H9 (cell line): ENCODE measurements around the gene GP1BB. TPM values are rescaled to one million over a fixed set of nuclear protein-coding genes. Genes with fewer than 3 reads are reported as not detected.

ENCODE experiments used
- DNase-seq: peaks from one replicate; pipeline ENCODE4 v3.0.0-alpha.2; 2017
- H2AFZ ChIP-seq: one replicate; pipeline ENCODE4 v1.6.1; 2013; ENCODE audit warnings: mild to moderate bottlenecking, low read length, control low read depth, moderate library complexity
- H2AK5ac ChIP-seq: 2 replicates; pipeline ENCODE4 v1.6.1; 2013; ENCODE audit warnings: low read length, control low read depth, mixed read lengths; ENCODE audit not compliant: insufficient read length
- H2BK120ac ChIP-seq: one replicate; pipeline ENCODE4 v1.6.1; 2013; ENCODE audit warnings: low read depth, mild to moderate bottlenecking, low read length, control low read depth, inconsistent platforms; ENCODE audit not compliant: poor library complexity, severe bottlenecking
- H2BK12ac ChIP-seq: 2 replicates; pipeline ENCODE4 v1.6.1; 2013; ENCODE audit warnings: low read length, control low read depth, mixed read lengths, low read depth; ENCODE audit not compliant: insufficient read length
- H2BK15ac ChIP-seq: 2 replicates; pipeline ENCODE4 v1.6.1; 2013; ENCODE audit warnings: low read depth, low read length, control low read depth
- H2BK20ac ChIP-seq: one replicate; pipeline ENCODE4 v1.6.1; 2013; ENCODE audit warnings: low read depth, mild to moderate bottlenecking, low read length, control low read depth, inconsistent platforms; ENCODE audit not compliant: poor library complexity, severe bottlenecking
- H2BK5ac ChIP-seq: 2 replicates; pipeline ENCODE4 v1.6.1; 2013; ENCODE audit warnings: low read length, control low read depth, mixed read lengths; ENCODE audit not compliant: insufficient read length
- H3K14ac ChIP-seq: 2 replicates; pipeline ENCODE4 v1.6.1; 2013; ENCODE audit warnings: low read length, control low read depth; ENCODE audit not compliant: insufficient read depth
- H3K18ac ChIP-seq: 2 replicates; pipeline ENCODE4 v1.6.1; 2013; ENCODE audit warnings: low read depth, mild to moderate bottlenecking, mixed read lengths, low read length, control low read depth; ENCODE audit not compliant: insufficient read length
- H3K23ac ChIP-seq: 2 replicates; pipeline ENCODE4 v1.6.1; 2013; ENCODE audit warnings: low read length, control low read depth, mixed read lengths, low read depth; ENCODE audit not compliant: insufficient read length
- H3K23me2 ChIP-seq: 2 replicates; pipeline ENCODE4 v1.6.1; 2013; ENCODE audit warnings: low read depth, mild to moderate bottlenecking, mixed read lengths, low read length, control low read depth; ENCODE audit not compliant: insufficient read length, poor library complexity, severe bottlenecking
- H3K27ac ChIP-seq: 2 replicates; pipeline ENCODE4 v1.5.1; 2013; ENCODE audit warnings: low read length, control low read depth, mixed read lengths, low read depth; ENCODE audit not compliant: insufficient read length
- H3K27me3 ChIP-seq: 2 replicates; pipeline ENCODE4 v1.6.1; 2013; ENCODE audit warnings: low read length, control low read depth, inconsistent platforms; ENCODE audit not compliant: insufficient read depth
- H3K4ac ChIP-seq: 2 replicates; pipeline ENCODE4 v1.6.1; 2013; ENCODE audit warnings: low read depth, mild to moderate bottlenecking, control low read depth, inconsistent platforms, low read length, moderate library complexity
- H3K4me1 ChIP-seq: 2 replicates; pipeline ENCODE4 v1.6.1; 2013; ENCODE audit warnings: low read length, control low read depth, inconsistent platforms; ENCODE audit not compliant: insufficient read depth
- H3K4me2 ChIP-seq: 2 replicates; pipeline ENCODE4 v1.6.1; 2013; ENCODE audit warnings: low read length, control low read depth, mixed read lengths; ENCODE audit not compliant: insufficient read length, insufficient read depth
- H3K56ac ChIP-seq: 2 replicates; pipeline ENCODE4 v1.6.1; 2013; ENCODE audit warnings: low read depth, mild to moderate bottlenecking, mixed read lengths, low read length, control low read depth; ENCODE audit not compliant: insufficient read length
- H3K79me1 ChIP-seq: 2 replicates; pipeline ENCODE4 v1.6.1; 2013; ENCODE audit warnings: low read depth, mild to moderate bottlenecking, moderate library complexity, low read length, control low read depth, inconsistent platforms; ENCODE audit not compliant: insufficient read depth, poor library complexity, severe bottlenecking
- H3K79me2 ChIP-seq: 2 replicates; pipeline ENCODE4 v1.6.1; 2013; ENCODE audit warnings: low read length, control low read depth, inconsistent platforms; ENCODE audit not compliant: insufficient read depth
- H3K9ac ChIP-seq: 2 replicates; pipeline ENCODE4 v1.6.1; 2013; ENCODE audit warnings: low read length, control low read depth, mixed read lengths; ENCODE audit not compliant: insufficient read length; ENCODE audit errors: extremely low read depth
- H3K9me3 ChIP-seq: one replicate; pipeline ENCODE4 v1.6.1; 2013; ENCODE audit warnings: low read depth, low read length, inconsistent platforms; ENCODE audit not compliant: control insufficient read depth
- H3T11ph ChIP-seq: one replicate; pipeline ENCODE4 v1.6.1; 2013; ENCODE audit warnings: mild to moderate bottlenecking, low read length, control low read depth, inconsistent platforms
- H4K20me1 ChIP-seq: one replicate; pipeline ENCODE4 v1.6.1; 2013; ENCODE audit not compliant: control insufficient read depth, insufficient read length, insufficient read depth
- H4K5ac ChIP-seq: 2 replicates; pipeline ENCODE4 v1.6.1; 2013; ENCODE audit warnings: low read depth, mild to moderate bottlenecking, mixed read lengths, low read length, control low read depth; ENCODE audit not compliant: insufficient read length
- H4K8ac ChIP-seq: replicated peaks from 2 replicates; pipeline ENCODE4 v1.6.1; 2013; ENCODE audit warnings: low read length, control low read depth, mixed read lengths, low read depth; ENCODE audit not compliant: insufficient read length
- H4K91ac ChIP-seq: 2 replicates; pipeline ENCODE4 v1.6.1; 2013; ENCODE audit warnings: low read depth, mild to moderate bottlenecking, moderate library complexity, mixed read lengths, low read length, control low read depth; ENCODE audit not compliant: insufficient read length
- H3K27ac Mint-ChIP-seq, 3 experiments: 2 replicates in 2 of 3; 3 replicates in 1 of 3; pipeline ENCODE4 v1.8.0; 2020 to 2021; ENCODE audit warnings: mixed read lengths in 3 of 3, mild to moderate bottlenecking in 1 of 3, moderate library complexity in 1 of 3
- H3K27me3 Mint-ChIP-seq: 2 replicates; pipeline ENCODE4 v1.8.0; 2021; ENCODE audit warnings: low read depth, mild to moderate bottlenecking, moderate library complexity, mixed read lengths
- H3K36me3 Mint-ChIP-seq, 3 experiments: 2 replicates in 2 of 3; 3 replicates in 1 of 3; pipeline ENCODE4 v1.8.0; 2020 to 2021; ENCODE audit warnings: low read depth in 3 of 3, mixed read lengths in 3 of 3; ENCODE audit not compliant: insufficient read depth in 1 of 3
- H3K4me1 Mint-ChIP-seq, 2 experiments: 2 replicates each; pipeline ENCODE4 v1.8.0; 2020; ENCODE audit warnings: mixed read lengths in 2 of 2
- H3K4me3 Mint-ChIP-seq, 2 experiments: 2 replicates in 1 of 2; 3 replicates in 1 of 2; pipeline ENCODE4 v1.8.0; 2020 to 2021; ENCODE audit warnings: mild to moderate bottlenecking in 2 of 2, mixed read lengths in 2 of 2, moderate library complexity in 1 of 2
- H3K9me3 Mint-ChIP-seq, 2 experiments: 2 replicates in 1 of 2; 3 replicates in 1 of 2; pipeline ENCODE4 v1.8.0; 2020; ENCODE audit warnings: mild to moderate bottlenecking in 2 of 2, mixed read lengths in 2 of 2, moderate library complexity in 1 of 2
- CTCF ChIP-seq: fragments of 200-600 bp; sonication (generic); conservative IDR thresholded peaks from 3 replicates; pipeline ENCODE4 v1.8.0; 2021; ENCODE audit warnings: antibody characterized with exemption, mild to moderate bottlenecking
- WGBS: extraction: QIAGEN DNeasy Blood & Tissue Kit; methylation state at CpG from one replicate; pipeline ENCODE4 v1.1.7; 2013; ENCODE audit warnings: missing lambda C conversion rate, low lambda C conversion rate, mixed read lengths; ENCODE audit not compliant: insufficient read length; ENCODE audit errors: extremely low coverage; 5-methylcytosine and 5-hydroxymethylcytosine counted together
- total RNA-seq: library from RNA; stranded (reverse); gene quantifications from 2 replicates; pipeline ENCODE4 v1.2.1, GENCODE V29; 2021

The GP1BB gene
- total RNA-seq, 1 experiment from 2014 or later: 3.4 TPM

- peaks cover 37% of the 10 kb centered on the region; the same call in 1 of the 2 replicates for H3K27me3 ChIP-seq
Measured at GRCh38 chr22:19717691-19718455, 5.5 kb upstream of the GP1BB start.

More at GRCh38 chr22:19717691-19718455, 5.5 kb upstream of the GP1BB start:
- H3K23me2 ChIP-seq: peaks cover 10% of the 10 kb centered on the region
- no peak overlapping the region for H3K27ac ChIP-seq
- Mint-ChIP-seq H3K4me3 (peak overlapping the region; percentile 38 to 78; a peak in 4 of 5 replicates), H3K4me1 (peaks cover 14 to 29% of the 10 kb centered on the region in 2 experiments), H3K9me3 (peaks cover 6 to 8% of the 10 kb centered on the region in 2 experiments; a peak in 3 of 5 replicates), H3K27ac (no peak overlapping the region; a peak in 1 of 7 replicates), H3K27me3 (peaks cover 80% of the 10 kb centered on the region), H3K36me3 (peaks cover 7 to 18% (median 14%) of the 10 kb centered on the region in 3 experiments; a peak in 6 of 7 replicates)
- no peak overlapping the region for H2BK5ac ChIP-seq
- no peaks in the 10 kb centered on the region for H3K79me1 ChIP-seq
- no peak overlapping the region for H4K91ac ChIP-seq
- H3K23ac ChIP-seq: no peak overlapping the region
- no peak overlapping the region for H4K5ac ChIP-seq
- no peak overlapping the region for H3K18ac ChIP-seq
- H3K4ac ChIP-seq: no peak overlapping the region
- WGBS: no CpG with 5 or more reads among the region's 96 CpGs
- H2BK120ac ChIP-seq: no peak overlapping the region
- TF ChIP-seq CTCF: peak; percentile 98
- H2BK20ac ChIP-seq: no peak overlapping the region
- peaks cover 2% of the 10 kb centered on the region; the same call in 1 of the 2 replicates for H3K4me1 ChIP-seq
- H2AK5ac ChIP-seq: no peak overlapping the region
- peak overlapping the region; percentile 41 for H3K4me2 ChIP-seq
- H2BK15ac ChIP-seq: no peak overlapping the region
- DNase-seq: peak; percentile 65
- H3K14ac ChIP-seq: no peak overlapping the region; the same call in 1 of the 2 replicates
- H4K8ac ChIP-seq: no peak overlapping the region
- H3K56ac ChIP-seq: no peak overlapping the region
- no peak overlapping the region for H3K9ac ChIP-seq
- no peaks in the 10 kb centered on the region for H3K79me2 ChIP-seq
- no peak overlapping the region for H2BK12ac ChIP-seq
- H4K20me1 ChIP-seq: peaks cover 2% of the 10 kb centered on the region
- no peaks in the 10 kb centered on the region for H3K9me3 ChIP-seq
- H3T11ph ChIP-seq: no peak overlapping the region
- H2AFZ ChIP-seq: no peak overlapping the region
